ENCODE results near the gene PCNX1. TPM values are rescaled to one million over a fixed set of nuclear protein-coding genes. Genes with fewer than 3 reads are reported as not detected.

Gene PCNX1
- total and polyA plus RNA-seq, 12 donors: 11.3 to 196 (median 106) TPM

- Histone ChIP-seq H3K4me3 (no peak overlapping the region), H3K9me3 (replicated peaks in 1 of 3) (no peaks in the 10 kb centered on the region), H3K36me3 (replicated peaks in 1 of 2) (peaks cover 0 to 6% of the 10 kb centered on the region in 2 donors), H3K4me1 (replicated peaks in 1 of 2) (peaks cover 8 to 33% of the 10 kb centered on the region in 2 donors), H3K27ac (peak overlapping the region in 2 of 5 donors; percentile 18 to 26), H3K27me3 (no peaks in the 10 kb centered on the region)
- TF ChIP-seq, protein P1, sequence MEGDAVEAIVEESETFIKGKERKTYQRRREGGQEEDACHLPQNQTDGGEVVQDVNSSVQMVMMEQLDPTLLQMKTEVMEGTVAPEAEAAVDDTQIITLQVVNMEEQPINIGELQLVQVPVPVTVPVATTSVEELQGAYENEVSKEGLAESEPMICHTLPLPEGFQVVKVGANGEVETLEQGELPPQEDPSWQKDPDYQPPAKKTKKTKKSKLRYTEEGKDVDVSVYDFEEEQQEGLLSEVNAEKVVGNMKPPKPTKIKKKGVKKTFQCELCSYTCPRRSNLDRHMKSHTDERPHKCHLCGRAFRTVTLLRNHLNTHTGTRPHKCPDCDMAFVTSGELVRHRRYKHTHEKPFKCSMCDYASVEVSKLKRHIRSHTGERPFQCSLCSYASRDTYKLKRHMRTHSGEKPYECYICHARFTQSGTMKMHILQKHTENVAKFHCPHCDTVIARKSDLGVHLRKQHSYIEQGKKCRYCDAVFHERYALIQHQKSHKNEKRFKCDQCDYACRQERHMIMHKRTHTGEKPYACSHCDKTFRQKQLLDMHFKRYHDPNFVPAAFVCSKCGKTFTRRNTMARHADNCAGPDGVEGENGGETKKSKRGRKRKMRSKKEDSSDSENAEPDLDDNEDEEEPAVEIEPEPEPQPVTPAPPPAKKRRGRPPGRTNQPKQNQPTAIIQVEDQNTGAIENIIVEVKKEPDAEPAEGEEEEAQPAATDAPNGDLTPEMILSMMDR (IDR thresholded peaks at IDR 0.05): no peak
- TF ChIP-seq POLR2A (IDR thresholded peaks at IDR 0.05): no peak
- WGBS, 4 donors: 38 to 54% (median 50%) methylated on average over 3 of the region's 3 CpGs
- no peak for DNase-seq
- intact Hi-C loops (cut with DNase I): loop anchor here in 1 of 2 donors (10.0 kb wide), 1 partner anchor 140 kb away; no protein-coding TSS in a partner anchor
These were observed 57.2 kb downstream of the PCNX1 start for GRCh38 chr14:70964492-70964891.

DNA sequence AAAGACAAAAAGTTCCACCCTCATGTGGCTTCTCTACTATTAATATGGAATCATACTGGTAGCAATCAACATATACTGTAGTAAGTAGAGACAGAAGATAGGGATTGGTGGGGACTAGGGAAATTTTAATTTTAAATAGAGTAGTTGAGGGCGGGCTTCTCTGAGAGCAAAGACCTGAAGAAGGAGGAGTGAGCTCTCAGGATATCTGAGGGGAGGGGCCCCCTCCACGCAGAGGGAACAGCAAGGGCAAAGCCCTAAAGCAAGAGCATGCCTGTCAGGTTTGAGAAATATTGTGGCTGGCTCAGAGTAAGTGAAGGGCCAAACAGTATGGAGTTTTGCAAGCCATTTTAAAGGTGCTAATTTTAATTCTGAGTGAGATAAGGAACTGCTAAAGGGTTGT, 64.3 kb downstream of the PCNX1 start:
- Histone ChIP-seq H3K4me1 (replicated peaks in 1 of 2) (peaks cover 10 to 12% of the 10 kb centered on the region in 2 donors), H3K36me3 (replicated peaks in 1 of 2) (peaks cover 0 to 21% of the 10 kb centered on the region in 2 donors), H3K4me3 (no peak overlapping the region), H3K27me3 (no peaks in the 10 kb centered on the region), H3K9me3 (replicated peaks in 1 of 3) (no peaks in the 10 kb centered on the region), H3K27ac (peak overlapping the region in 2 of 5 donors; percentile 3 to 13)
- WGBS, 4 donors: 35 to 64% (median 48%) methylated on average over 2 of the region's 2 CpGs
- TF ChIP-seq, protein P1 (IDR thresholded peaks at IDR 0.05): no peak
- TF ChIP-seq POLR2A (IDR thresholded peaks at IDR 0.05): no peak
- intact Hi-C loops (cut with DNase I): loop anchor here (5.0 to 10.0 kb wide), 3 partner anchors 64 to 149 kb away; partner anchors contain the start of gene PCNX1 (in 2 of the 2)
- DNase-seq: peak in 1 of 7 donors; percentile 39

GRCh38 chr14:70972107-70972976, 65.1 kb downstream of the PCNX1 start:
- WGBS, 4 donors: 57 to 64% (median 59%) methylated on average over 6 of the region's 6 CpGs
- no peak for TF ChIP-seq POLR2A (IDR thresholded peaks at IDR 0.05)
- TF ChIP-seq, protein P1 (IDR thresholded peaks at IDR 0.05): peak; percentile 87 to 98 (median 91)
- Histone ChIP-seq H3K27ac (peak overlapping the region in 2 of 5 donors; percentile 3 to 13), H3K4me1 (replicated peaks in 1 of 2) (peaks cover 10 to 12% of the 10 kb centered on the region in 2 donors), H3K36me3 (replicated peaks in 1 of 2) (peaks cover 0 to 29% of the 10 kb centered on the region in 2 donors), H3K27me3 (no peaks in the 10 kb centered on the region), H3K9me3 (replicated peaks in 1 of 3) (no peaks in the 10 kb centered on the region), H3K4me3 (no peak overlapping the region)
- intact Hi-C loops (cut with DNase I): loop anchor here (5.0 to 10.0 kb wide), 3 partner anchors 65 to 150 kb away; partner anchors contain the start of gene PCNX1 (in 2 of the 2)
- DNase-seq: peak; percentile 73 to 96 (median 88)

DNA sequence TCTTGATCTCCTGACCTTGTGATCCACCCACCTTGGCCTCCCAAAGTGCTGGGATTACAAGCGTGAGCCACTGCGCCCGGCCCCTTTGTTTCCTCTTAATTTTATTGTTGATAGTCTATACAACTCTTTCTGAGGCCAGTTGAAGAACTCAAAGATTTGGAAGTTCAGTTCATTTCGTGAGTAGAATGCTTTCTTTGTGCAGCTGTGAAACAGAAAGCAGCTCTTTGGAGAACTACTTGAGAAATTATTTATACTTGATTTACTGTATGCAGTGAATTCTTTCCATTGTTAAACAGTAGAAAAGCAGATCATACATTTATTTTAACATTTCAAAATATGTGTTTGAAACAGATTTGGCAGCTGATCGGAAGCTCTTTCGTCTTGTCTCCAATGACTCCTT, 69.3 kb downstream of the PCNX1 start:
- Histone ChIP-seq H3K4me3 (no peak overlapping the region), H3K36me3 (replicated peaks in 1 of 2) (peaks cover 0 to 32% of the 10 kb centered on the region in 2 donors), H3K27ac (no peak overlapping the region), H3K4me1 (replicated peaks in 1 of 2) (peaks cover 14 to 35% of the 10 kb centered on the region in 2 donors), H3K9me3 (replicated peaks in 1 of 3) (no peaks in the 10 kb centered on the region), H3K27me3 (no peaks in the 10 kb centered on the region)
- no peak for DNase-seq
- no peak for TF ChIP-seq POLR2A (IDR thresholded peaks at IDR 0.05)
- TF ChIP-seq, protein P1 (IDR thresholded peaks at IDR 0.05): no peak
- intact Hi-C loops (cut with DNase I): loop anchor here in 1 of 2 donors (10.0 kb wide), 1 partner anchor 72 kb away; the partner anchor contains the start of gene PCNX1
- WGBS, 4 donors: 86 to 92% (median 91%) methylated on average over 6 of the region's 6 CpGs

Data from adrenal gland (tissue), 12 donors.